ENCODE measurements around the gene GPC3. TPM values are rescaled to one million over a fixed set of nuclear protein-coding genes. Genes with fewer than 3 reads are reported as not detected.
"Not testable (repeated sequence)": the region's sequence is repeated elsewhere in the genome, so short reads cannot be mapped to it uniquely, and the experiment has no call there.

The GPC3 gene
- total RNA-seq, 2 donors from 2014 or later: 2.7 to 5.2 TPM

DNA sequence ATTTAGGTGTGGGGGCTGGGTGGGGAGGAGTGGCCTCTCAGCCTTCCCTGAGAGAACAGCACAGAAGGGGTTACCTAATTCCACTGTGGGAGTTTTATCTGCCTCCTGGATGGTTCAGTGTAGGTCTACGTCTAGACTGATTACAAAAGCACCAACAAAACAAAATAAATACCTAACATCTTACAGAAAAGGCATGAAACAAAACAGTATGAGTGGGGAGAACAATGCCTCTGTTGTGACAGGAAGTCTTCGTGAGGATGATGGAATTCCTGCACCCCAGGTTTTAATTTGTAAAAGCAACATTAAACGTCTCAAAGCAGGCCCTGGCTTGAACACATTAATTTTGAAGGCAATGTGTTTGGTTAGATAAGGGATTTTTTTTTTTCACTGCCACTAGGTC is 458.0 kb downstream of the GPC3 start:
- no peak for TF ChIP-seq POLR2A (IDR thresholded peaks at IDR 0.05)
- no peak for TF ChIP-seq POLR2AphosphoS5 (IDR thresholded peaks at IDR 0.05)
- TF ChIP-seq CTCF (IDR thresholded peaks at IDR 0.05): no peak
- H3K36me3 ChIP-seq: no peaks in the 10 kb centered on the region
- 26% methylated on average over 3 of the region's 3 CpGs for WGBS
- intact Hi-C loops (cut with DNase I): no loop called here
- H3K9me3 ChIP-seq: no peaks in the 10 kb centered on the region
- DNase-seq (ENCODE audit: low spot score): no peak
- H3K4me3 ChIP-seq: no peak overlapping the region
- H3K27ac ChIP-seq: no peak overlapping the region
- no peaks in the 10 kb centered on the region for H3K4me1 ChIP-seq (replicated peaks)
- H3K27me3 ChIP-seq (replicated peaks; ENCODE audit: insufficient read depth): no peaks in the 10 kb centered on the region

GRCh38 chrX:133526773-133527172 is 458.6 kb downstream of the GPC3 start:
- 96% methylated on average over 3 of the region's 3 CpGs for WGBS
- H3K4me1 ChIP-seq (replicated peaks); H3K4me3 ChIP-seq; H3K27ac ChIP-seq; H3K9me3 ChIP-seq; DNase-seq (ENCODE audit: low spot score); H3K27me3 ChIP-seq (replicated peaks; ENCODE audit: insufficient read depth); intact Hi-C loops (cut with DNase I); H3K36me3 ChIP-seq: not testable (repeated sequence)

DNA sequence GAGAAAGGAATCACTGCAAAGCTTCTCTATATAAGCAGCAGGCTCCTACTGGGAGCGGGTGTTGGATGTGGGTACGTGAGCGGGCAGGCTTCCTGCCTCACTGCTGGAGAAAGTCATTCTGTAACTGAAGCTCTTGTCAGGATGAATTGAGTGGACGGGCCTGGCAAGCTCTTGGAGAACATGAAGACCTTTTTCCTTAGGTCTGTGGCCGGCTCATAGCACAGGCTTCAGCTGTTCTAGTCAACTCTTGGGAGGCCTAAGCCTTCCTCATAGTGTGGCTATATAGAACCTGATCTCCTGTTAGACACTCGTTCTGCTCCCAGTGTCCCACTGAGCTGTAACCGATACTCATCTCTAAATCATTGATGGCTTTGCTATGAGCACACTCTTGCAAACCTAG is 461.9 kb downstream of the GPC3 start:
- no peaks in the 10 kb centered on the region for H3K27me3 ChIP-seq (replicated peaks; ENCODE audit: insufficient read depth)
- H3K9me3 ChIP-seq: no peaks in the 10 kb centered on the region
- WGBS: 88% methylated on average over 5 of the region's 7 CpGs
- H3K27ac ChIP-seq: no peak overlapping the region
- no peak for TF ChIP-seq CTCF (IDR thresholded peaks at IDR 0.05)
- no peak for TF ChIP-seq POLR2AphosphoS5 (IDR thresholded peaks at IDR 0.05)
- no peaks in the 10 kb centered on the region for H3K4me1 ChIP-seq (replicated peaks)
- no peak for DNase-seq (ENCODE audit: low spot score)
- H3K4me3 ChIP-seq: no peak overlapping the region
- no peaks in the 10 kb centered on the region for H3K36me3 ChIP-seq
- intact Hi-C loops (cut with DNase I): no loop called here

GRCh38 chrX:133523081-133523487 is 462.3 kb downstream of the GPC3 start:
- peak; percentile 9 for DNase-seq (ENCODE audit: low spot score)
- Histone ChIP-seq H3K4me3 (no peak overlapping the region), H3K4me1 (replicated peaks) (no peaks in the 10 kb centered on the region), H3K27me3 (replicated peaks; ENCODE audit: insufficient read depth) (no peaks in the 10 kb centered on the region), H3K9me3 (no peaks in the 10 kb centered on the region), H3K27ac (no peak overlapping the region), H3K36me3 (no peaks in the 10 kb centered on the region)
- intact Hi-C loops (cut with DNase I): no loop called here
- 20% methylated on average over 5 of the region's 5 CpGs for WGBS
- TF ChIP-seq POLR2AphosphoS5 (IDR thresholded peaks at IDR 0.05) (no peak), CTCF (IDR thresholded peaks at IDR 0.05) (no peak), POLR2A (IDR thresholded peaks at IDR 0.05) (no peak)

DNA sequence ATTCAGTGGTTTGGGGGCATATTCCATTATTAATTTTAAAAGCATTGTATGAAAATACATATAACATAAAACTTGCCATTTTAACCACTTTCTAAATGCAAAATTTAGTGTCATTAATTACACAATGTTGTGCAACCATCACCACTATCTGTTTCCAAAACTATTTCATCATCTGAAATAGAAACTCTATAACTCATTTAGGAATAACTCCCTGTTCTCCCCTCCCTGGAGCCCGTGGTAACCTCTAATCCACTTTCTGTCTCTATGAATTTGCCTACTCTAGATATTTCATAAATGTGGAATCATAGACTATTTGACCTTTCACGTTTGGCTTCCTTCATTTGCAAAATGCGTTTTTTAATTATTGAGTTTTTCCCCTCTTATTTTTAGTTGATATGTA is 468.7 kb downstream of the GPC3 start:
- Histone ChIP-seq H3K9me3 (no peaks in the 10 kb centered on the region), H3K27ac (no peak overlapping the region), H3K4me1 (replicated peaks) (no peaks in the 10 kb centered on the region), H3K27me3 (replicated peaks; ENCODE audit: insufficient read depth) (no peaks in the 10 kb centered on the region), H3K4me3 (no peak overlapping the region), H3K36me3 (no peaks in the 10 kb centered on the region)
- intact Hi-C loops (cut with DNase I): no loop called here
- WGBS: 75% methylated on average over 3 of the region's 3 CpGs
- no peak for DNase-seq (ENCODE audit: low spot score)
- TF ChIP-seq POLR2AphosphoS5 (IDR thresholded peaks at IDR 0.05): no peak
- no peak for TF ChIP-seq POLR2A (IDR thresholded peaks at IDR 0.05)
- TF ChIP-seq CTCF (IDR thresholded peaks at IDR 0.05): no peak
